GM18502 (cell line): ENCODE results near the gene NIFK.
"Not testable (repeated sequence)": the region's sequence is repeated elsewhere in the genome, so short reads cannot be mapped to it uniquely, and the experiment has no call there.

ENCODE experiments used
- ATAC-seq: cut with Tn5 transposase; IDR thresholded peaks from one replicate; pipeline ENCODE4 v1.9.1; 2021; ENCODE audit warnings: mild to moderate bottlenecking; ENCODE audit not compliant: unreplicated experiment, poor library complexity

Gene NIFK

DNA sequence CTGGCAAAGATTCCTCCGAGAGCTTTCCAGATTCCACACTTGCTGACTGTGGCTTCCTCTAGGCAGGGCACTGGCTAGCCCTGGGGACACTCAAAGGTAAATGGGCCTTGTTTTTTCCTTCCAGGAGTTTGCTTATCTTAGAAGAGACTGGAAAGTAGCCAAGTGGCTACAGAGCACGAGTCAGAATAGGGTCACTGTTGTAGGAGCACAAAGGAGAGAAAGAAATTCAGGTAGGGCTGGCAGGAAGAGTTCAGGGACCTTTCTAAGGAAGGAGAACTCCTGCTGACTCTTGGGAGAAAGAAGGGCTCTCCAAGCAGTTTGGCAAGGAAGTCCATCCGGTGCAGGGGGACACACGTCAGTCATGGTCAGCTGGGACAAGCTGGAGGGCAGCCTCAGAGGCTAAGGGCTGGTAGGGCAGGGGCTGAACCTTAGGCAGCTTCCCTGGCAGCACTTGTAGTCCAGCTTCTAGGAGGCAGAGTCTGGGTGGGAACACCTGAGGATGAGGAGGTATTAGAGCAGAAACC lies 39.5 kb downstream of the NIFK start:
- ATAC-seq, result no peak

DNA sequence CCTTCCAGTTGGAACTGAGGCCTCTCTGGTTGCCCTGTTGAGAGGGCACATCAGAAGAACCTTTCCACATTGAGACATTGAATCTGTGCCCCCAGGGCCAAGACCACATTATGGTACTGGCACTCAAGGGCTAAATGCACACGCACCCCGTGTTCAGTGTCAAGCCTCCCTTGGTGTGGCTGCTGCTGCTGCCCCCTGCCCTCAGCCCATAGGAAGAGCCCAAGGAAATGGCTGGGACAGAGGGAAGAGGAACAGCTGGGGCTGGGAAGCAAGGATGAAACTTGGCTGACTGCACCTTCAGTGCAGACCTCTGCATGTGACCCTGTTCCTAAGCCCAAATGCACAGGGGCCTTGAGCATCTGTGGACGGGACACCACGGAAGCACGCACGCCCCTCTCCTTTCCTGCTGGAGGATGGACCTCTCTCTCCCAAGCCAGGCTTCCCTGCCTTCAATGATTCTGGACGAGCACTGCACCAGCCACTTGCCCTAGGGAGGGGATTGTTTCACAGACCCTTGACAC lies 40.2 kb downstream of the NIFK start:
- no peak for ATAC-seq

DNA sequence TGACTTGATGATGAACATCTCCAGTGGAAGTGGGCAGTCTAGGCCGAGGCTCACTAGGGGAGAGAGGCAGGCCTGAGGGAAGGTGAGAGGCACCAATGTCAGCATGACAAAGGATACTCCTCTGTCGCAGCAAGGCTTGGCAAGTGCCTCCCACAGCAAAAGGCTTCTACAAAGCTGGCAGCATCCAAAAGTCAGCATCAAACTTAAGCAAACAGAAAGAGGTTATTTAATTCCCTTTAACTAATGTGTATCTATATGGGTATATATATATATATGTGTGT lies 41.6 kb downstream of the NIFK start:
- ATAC-seq, result no peak

DNA sequence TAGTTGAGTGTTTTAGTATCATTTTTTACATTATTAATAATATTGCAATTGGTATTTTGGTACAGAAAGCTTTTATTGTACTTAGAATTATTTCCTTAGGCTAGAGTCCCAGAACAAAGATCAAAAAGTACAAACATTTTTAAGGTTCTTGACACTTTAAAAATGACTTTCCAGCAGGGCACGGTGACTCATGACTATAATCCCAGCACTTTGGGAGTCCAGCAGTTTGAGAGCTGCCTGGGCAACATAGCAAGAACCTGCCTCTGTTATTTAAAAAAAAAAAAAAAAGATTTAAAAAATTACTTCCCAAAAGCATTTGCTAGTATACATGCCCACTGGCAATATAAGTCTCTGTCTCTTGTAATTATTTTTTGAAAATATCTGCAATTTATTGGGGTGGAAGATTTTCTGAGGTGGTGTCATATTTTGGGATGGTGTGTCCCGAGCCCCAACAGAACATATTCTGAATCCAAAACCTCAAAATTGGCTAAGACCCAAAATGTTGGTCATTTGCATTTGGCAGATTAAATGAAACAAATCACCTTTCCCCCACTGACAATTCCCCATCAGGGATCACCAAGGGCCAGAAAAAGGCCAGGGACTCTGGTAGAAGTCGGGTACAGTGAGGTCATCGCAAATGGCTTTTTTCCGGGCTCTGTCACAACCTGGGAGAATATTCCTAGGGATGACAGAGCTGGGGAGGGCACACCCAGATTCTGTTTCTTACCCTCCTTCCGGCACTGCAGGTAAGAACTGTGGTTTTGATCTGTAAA lies 42.1 kb downstream of the NIFK start:
- no peak for ATAC-seq

DNA sequence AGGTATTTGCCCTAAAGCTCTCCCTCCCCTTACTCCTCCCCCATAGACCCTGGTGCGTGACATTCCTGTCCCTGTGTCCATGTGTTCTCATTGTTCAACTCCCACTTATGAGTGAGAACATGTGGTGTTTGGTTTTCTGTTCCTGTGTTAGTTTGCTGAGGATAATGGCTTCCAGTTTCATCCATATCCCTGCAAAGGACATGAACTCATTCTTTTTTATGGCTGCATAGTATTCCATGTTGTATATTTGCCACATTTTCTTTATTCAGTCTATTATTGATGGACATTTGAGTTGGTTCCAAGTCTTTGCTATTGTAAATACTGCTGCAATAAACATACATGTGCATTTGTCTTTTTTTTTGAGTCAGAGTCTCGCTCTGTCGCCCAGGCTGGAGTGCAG lies 46.1 kb downstream of the NIFK start:
- not testable (repeated sequence) for ATAC-seq

DNA sequence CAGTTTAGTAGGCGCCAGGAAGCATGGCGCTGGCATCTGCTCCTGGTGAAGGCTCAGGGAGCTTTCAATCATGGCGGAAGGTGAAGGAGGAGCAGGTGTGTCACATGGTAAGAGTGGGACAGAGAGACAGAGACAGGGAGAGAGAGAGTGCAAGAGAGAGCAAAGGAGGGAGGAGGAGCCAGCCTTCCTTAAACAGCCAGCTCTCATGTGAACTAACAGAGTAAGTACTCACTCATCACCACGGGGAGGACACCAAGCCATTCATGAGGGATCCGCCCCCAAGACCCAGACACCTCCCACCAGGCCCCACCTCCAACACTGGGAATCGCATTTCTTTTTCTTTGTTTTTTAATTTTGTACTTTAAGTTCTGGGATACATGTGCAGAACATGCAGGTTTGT lies 46.6 kb downstream of the NIFK start:
- no peak for ATAC-seq

DNA sequence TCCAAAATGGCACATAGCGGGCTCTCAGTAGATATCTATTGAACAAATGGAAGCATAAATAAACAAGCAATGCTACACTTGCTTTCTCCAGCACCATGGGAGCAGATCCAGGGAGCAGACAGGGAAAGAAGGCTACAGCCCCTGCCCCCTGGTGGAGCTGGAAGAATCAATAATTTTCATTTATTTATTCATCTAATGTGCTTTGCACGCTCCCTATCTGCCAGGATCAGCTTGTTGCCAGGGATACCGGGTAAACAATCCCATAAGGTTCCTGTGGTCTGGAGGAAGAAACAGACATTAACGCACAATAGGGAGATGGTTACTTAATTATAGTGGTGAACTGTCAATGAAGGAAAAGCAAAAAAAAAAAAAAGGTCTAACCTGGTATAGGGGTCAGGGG lies 47.3 kb downstream of the NIFK start:
- ATAC-seq, result no peak

DNA sequence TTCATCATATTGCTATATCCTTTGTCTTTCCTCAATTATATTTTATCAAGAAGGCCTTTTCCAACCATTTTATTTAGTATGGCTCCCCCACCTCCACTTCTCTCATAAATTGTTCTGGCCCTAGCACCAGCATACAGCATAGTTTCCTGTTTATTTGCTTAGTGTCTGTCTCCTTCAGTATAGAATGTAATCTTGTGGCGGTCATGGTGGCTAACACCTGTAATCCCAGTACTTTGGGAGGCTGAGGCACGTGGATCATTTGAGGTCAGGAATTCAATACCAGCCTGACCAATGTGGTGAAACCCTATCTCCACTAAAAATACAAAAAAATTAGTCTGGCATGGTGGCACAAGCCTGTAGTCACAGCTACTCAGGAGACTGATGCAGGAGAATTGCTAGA lies 47.9 kb downstream of the NIFK start:
- no peak for ATAC-seq

DNA sequence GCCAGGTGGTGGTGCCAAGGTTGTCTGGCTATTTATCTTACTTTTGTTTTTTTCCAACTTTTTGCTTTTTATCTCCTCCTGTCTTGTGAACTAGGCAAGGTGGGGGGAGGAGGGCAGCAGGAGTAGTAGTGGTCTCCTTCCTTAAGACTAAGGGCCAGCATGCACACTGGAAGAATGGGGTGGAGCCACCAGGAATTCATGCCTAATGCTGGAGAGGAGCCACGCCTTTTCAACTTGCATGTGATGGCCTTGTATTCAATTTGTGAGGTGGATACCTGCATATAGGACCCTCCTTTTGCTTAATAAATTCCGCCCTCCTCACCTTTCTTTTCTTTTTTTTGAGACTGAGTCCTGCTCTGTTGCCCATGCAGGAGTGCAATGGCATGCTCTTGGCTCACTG lies 49.8 kb downstream of the NIFK start:
- no peak for ATAC-seq

DNA sequence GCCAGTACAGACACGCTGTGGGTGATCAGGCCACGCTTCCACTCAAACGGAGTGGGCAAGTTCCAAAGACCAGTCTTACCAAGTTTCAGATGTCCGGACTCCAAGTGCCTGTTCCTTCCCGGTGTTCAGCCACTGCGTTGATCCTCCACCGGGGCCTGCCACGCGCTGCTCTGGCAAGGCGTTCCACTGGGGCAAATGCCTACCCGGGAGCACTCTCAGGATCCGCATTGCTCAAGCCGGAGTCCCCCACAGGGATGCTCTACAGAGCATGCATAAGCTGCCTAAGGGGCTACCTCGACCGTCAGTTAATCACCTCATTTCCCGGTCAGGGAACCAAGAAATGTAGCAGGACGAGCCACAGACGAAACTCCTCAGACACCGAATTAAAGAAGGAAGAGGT lies 50.5 kb downstream of the NIFK start:
- ATAC-seq, result no peak

DNA sequence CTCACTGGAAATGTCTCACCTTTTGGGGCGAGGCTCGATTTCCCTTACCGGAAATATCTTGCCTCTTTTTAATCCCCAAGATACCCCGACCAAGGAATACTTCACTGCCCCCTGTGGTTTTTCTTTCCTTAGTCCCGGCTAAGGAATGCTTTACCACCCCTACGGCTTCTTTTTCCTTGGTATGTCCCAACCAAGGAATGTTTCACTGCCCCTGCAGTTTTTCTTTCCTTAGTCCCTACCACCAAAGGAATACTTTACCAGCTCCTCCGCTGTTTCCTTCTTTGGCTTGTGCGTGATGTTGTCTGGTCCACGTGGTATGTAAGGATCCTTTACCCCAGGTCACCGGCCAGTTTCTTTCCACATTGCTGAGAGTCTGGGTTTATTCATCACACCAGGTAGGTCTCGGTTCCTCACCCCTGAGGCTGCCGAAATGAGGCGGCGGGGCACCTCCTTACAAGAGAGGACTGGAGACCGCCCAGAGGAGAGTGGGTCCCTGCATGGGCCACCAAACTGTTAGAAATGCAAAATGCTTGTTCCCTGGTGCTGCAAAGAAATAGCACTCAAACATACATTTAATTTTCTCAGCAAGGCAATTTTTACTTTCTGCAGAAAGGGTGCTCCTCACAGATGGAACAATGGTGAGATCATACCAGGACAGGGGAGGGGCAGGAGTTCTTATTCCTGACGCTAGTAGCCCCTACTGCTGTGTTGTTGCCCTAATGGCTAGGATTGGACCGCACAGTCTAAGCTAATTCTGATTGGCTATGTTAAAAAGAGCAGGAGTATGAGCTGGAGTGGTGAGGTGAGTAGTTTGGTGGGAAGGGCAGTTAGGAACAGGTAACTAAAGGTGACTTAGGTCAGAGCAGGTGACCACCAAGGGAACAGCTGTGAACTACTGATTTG lies 54.0 kb downstream of the NIFK start:
- no peak for ATAC-seq

DNA sequence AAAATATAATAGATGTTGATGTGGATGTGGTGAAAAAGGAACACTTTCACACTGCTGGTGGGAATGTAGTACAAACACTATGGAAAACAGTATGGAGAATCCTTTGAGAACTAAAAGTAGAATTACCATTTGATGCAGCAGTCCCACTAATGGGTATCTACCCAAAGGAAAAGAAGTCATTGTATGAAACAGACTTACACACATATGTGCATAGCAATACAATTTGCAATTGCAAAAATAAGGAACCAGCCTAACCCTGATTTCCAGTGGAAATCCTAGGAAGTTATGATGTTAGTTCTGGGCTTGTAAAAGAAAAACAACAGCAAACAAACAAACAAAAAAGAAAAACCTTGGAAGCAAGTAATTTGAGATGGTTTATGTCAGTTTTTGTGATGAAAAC lies 58.8 kb downstream of the NIFK start:
- ATAC-seq, result no peak
